GM19397 (cell line): Measurements from ENCODE around the gene FGFR1OP2.

Source experiments
- ATAC-seq: cut with Tn5 transposase; IDR thresholded peaks from one replicate; pipeline ENCODE4 v1.9.1; 2021; ENCODE audit warnings: mild to moderate bottlenecking, moderate library complexity; ENCODE audit not compliant: unreplicated experiment

The FGFR1OP2 gene

GRCh38 chr12:27000961-27001360, 62.7 kb downstream of the FGFR1OP2 start:
- no peak for ATAC-seq

- ATAC-seq: no peak
These were observed 63.4 kb downstream of the FGFR1OP2 start for GRCh38 chr12:27001663-27002062.

DNA sequence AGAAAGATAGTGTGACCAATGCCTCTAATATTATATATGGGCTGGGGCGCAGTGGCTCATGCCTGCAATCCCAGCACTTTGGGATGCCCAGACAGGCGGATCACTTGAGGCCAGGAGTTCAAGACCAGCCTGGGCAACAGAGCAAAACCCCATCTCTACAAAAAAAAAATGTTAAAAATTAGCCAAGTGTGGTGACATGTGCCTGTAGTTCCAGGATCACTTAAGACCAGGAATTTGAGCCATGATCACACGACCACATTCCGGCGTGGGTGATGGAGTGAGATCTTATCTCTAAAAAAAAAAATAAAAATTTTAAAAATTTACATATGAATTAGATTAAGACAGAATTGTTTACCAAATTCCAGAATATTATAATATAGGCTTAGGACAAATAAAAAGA, 63.9 kb downstream of the FGFR1OP2 start:
- no peak for ATAC-seq

DNA sequence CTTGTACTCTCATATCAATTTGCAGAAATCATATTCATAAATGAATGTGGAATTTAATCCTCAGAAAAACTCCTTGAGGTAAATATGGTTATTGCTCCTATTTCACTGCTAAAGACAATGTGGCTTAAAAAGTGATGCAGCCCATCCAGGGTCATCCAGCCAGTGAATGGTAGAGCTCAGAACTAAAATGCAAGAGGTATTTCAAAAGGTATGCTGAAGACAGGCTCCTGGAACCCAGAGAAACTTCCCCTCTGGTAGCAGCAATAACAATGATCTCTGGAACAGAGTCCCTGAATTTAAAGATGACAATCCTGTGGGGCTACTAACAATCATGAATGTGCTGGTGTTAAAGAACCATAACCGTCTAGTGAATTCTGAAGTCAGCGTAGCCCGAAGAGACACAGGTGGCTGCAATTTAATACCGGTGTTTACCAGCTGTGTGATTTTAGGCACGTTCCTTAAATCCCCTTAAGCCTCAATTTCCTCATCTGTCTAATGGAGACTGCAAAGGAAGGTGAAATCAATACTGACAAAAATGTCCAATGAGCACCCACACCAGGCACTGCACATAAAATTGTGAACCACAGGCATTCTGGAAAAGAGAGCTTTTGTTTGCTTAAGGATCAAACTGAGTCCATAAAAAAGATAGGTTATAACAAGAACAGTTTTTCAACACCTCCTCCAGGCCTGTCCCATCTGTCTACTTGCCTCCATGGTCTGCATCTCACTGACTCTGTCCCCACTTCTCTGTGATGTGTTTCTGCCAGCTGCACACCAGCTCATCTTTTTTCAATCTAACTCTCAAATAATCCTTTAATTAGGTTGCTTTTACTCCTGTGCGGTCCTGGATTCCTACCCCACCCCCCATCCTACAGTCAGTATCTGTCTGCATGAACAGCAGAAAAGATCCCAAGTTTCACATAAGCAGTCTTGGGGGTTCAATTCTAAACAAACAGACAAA, 65.4 kb downstream of the FGFR1OP2 start:
- ATAC-seq: no peak

GRCh38 chr12:27005495-27005894, 67.2 kb downstream of the FGFR1OP2 start:
- no peak for ATAC-seq

DNA sequence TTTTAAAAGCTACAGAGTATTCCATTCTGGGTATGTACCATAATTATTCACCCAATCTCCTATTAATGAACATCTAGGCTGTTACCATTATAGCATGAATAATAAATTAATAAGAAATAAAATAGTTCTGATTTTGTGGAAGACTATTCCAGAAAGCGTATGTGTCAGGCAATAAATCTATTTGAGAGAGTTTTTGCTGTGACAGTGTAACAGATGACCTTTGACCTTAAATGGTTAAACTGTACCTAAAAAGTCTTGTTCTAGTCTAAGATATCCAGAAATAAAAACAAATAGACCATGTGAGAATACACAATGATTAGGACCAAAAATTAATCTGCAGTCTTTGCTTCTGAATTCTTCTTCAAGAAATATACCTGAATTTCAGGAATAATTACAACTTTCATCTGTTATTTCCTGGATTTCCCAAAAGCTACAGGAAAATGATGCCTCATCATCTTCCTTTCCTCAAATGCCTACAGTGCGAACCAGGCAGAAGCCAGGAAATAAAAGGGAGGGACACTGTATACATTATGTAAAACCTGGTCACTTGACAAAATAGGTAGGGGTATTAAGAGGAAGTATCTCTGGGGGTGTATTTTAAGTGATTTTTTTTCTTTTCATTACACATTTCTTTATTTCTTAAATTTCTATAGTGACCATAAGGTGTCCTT, 68.7 kb downstream of the FGFR1OP2 start:
- no peak for ATAC-seq

DNA sequence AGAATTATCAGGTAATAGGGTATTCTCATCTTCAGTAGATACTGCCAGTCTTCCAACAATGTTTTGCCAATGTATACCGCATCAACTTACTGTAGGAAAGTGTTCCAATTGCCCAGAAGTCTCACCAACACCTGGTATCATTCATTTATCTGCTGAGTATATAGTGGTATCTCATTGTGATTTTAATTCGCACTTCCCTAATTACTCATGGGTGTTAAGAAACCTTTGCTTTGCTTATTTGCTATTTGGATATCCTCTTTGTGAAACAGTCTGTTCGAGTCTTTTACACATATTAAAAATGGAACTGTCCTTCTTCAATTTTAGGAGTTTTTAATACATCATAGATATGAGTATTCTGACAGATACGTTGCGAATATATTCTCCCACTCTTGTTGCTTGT, 69.8 kb downstream of the FGFR1OP2 start:
- no peak for ATAC-seq

DNA sequence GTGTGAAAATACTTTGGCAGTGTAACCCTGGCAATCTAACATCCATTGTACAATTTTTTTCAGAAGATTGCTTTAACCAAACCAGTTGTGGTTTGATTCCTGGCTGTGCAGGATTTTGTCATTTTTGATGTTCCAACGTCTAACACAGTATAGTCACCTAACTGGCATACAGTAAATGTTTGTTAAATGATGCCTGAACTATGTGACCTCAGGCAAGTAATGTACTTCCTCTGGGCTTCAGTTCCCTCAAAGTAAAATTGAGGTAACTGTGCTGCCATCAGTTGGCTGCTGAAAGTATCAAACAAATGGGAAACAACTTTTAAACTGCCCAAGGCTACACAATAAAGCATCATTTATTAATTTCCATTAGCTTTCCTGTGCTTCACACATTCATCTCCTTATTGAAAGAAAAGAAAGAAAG, 71.6 kb downstream of the FGFR1OP2 start:
- no peak for ATAC-seq

GRCh38 chr12:27012239-27012981, 74.1 kb downstream of the FGFR1OP2 start:
- ATAC-seq: no peak

GRCh38 chr12:27012982-27013255, 74.6 kb downstream of the FGFR1OP2 start:
- ATAC-seq: no peak

DNA sequence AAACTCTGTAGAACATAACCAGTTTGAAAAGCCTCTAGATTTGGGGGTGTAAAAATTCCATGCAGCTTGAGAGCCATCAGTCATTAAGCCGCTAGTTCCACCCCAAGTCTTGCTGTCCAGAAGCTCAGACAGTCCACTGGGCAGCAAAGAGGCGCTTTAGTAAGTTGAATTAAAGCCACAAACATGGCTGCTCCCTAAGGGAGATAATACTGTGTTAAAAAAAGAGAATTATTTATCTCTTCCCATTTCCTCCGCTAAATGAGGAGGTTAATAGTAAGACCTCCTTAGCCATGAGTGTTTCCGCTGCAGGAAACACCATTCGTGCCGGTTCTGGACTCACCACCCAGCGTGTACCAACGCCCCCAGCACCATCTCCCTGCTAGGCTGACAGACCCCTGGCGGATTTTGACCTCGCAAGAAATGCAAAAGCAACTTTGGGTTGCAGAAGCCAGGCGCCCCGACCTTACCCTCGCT, 75.4 kb downstream of the FGFR1OP2 start:
- peak; percentile 16 for ATAC-seq

- peak; percentile 86 for ATAC-seq
These were observed 76.0 kb downstream of the FGFR1OP2 start, which contains the start of gene TM7SF3 for GRCh38 chr12:27014085-27014858. Gene TM7SF3 (minus strand): TSS chr12:27014384. CDS start chr12:27014168, 216 bp downstream.

- no peak for ATAC-seq
These were observed 76.8 kb downstream of the FGFR1OP2 start for GRCh38 chr12:27014859-27015729.

- ATAC-seq: no peak
These were observed 77.4 kb downstream of the FGFR1OP2 start for GRCh38 chr12:27015730-27016076.
